Endothelial cell of umbilical vein (primary cell): ENCODE measurements around the gene SORCS1. TPM values are rescaled to one million over a fixed set of nuclear protein-coding genes. Genes with fewer than 3 reads are reported as not detected.

ENCODE experiments used
- BruUV-seq: library from RNA; stranded (reverse); fragments of 400-500 nt; replicated peaks from 2 replicates; lab custom pipeline; 2021; lab: Mats Ljungman, UMichigan
- CTCF ChIA-PET: fragments of 300-600, 350-600 bp; sonication (Branson Sonifier 250); formaldehyde crosslinking; loops from one replicate; lab custom pipeline; 2021; ENCODE audit warnings: antibody characterized with exemption, inconsistent platforms; lab: Charles Lee
- POLR2A ChIA-PET: fragments of 300-600, 350-600 bp; sonication (Branson Sonifier 250); formaldehyde crosslinking; loops from one replicate; lab custom pipeline; 2021; ENCODE audit warnings: antibody characterized with exemption, inconsistent platforms; lab: Charles Lee
- DNase-seq: peaks from one replicate; pipeline ENCODE4 v3.0.0-alpha.2; 2011; ENCODE audit warnings: low read depth, low spot score
- FAIRE-seq: peaks from 2 replicates; lab custom pipeline; 2011; peaks lifted over from hg19 to GRCh38; lab: Jason Lieb, UNC
- H2AFZ ChIP-seq: 2 replicates; pipeline ENCODE4 v1.6.0; 2012; ENCODE audit warnings: low read depth, low read length, control low read depth, inconsistent platforms
- H3K27ac ChIP-seq: 2 replicates; pipeline ENCODE4 v1.5.1; 2011; ENCODE audit warnings: low read depth, mild to moderate bottlenecking, control low read depth, low read length, moderate library complexity; ENCODE audit not compliant: insufficient read depth
- H3K27me3 ChIP-seq, 2 experiments: 2 replicates each; pipeline versions ENCODE4 v1.6.0 to v1.6.1; 2011; ENCODE audit warnings: low read length in 2 of 2, mixed read lengths in 1 of 2; ENCODE audit not compliant: control insufficient read depth in 2 of 2, insufficient read depth in 2 of 2
- H3K36me3 ChIP-seq, 2 experiments: 2 replicates in 1 of 2; 3 replicates in 1 of 2; pipeline ENCODE4 v1.5.1; 2011; ENCODE audit warnings: low read length in 2 of 2, mild to moderate bottlenecking in 1 of 2, moderate library complexity in 1 of 2; ENCODE audit not compliant: control insufficient read depth in 2 of 2, insufficient read depth in 2 of 2; ENCODE audit errors: extremely low read depth in 1 of 2
- H3K4me1 ChIP-seq: 3 replicates; pipeline ENCODE4 v1.5.1; 2011; ENCODE audit warnings: mild to moderate bottlenecking, low read length; ENCODE audit not compliant: control insufficient read depth, insufficient read depth; ENCODE audit errors: extremely low read depth
- H3K4me2 ChIP-seq: 2 replicates; pipeline ENCODE4 v1.6.1; 2011; ENCODE audit warnings: low read length, control low read depth, mixed read lengths; ENCODE audit not compliant: insufficient read depth
- H3K4me3 ChIP-seq, 3 experiments: fragments of 200-600 bp in 1 of 3; sonication (generic), shearing (Covaris generic) in 1 of 3; replicated peaks in 1 of 3; 2 replicates each; pipeline ENCODE4 v1.5.1; 2011 to 2016; ENCODE audit warnings: control low read depth in 3 of 3, low read length in 3 of 3, mild to moderate bottlenecking in 2 of 3, inconsistent platforms in 1 of 3, low read depth in 1 of 3, moderate library complexity in 1 of 3; ENCODE audit not compliant: insufficient read depth in 1 of 3
- H3K79me2 ChIP-seq: 2 replicates; pipeline ENCODE4 v1.6.0; 2012; ENCODE audit warnings: low read length, inconsistent platforms; ENCODE audit not compliant: control insufficient read depth, insufficient read depth
- H3K9ac ChIP-seq: replicated peaks from 2 replicates; pipeline ENCODE3; 2011; ENCODE audit warnings: low read length, control low read depth; ENCODE audit not compliant: insufficient read depth; ENCODE audit errors: extremely low read depth
- H3K9me1 ChIP-seq: replicated peaks from 3 replicates; pipeline ENCODE4 v1.6.0; 2011; ENCODE audit warnings: mild to moderate bottlenecking, low read length; ENCODE audit not compliant: control insufficient read depth, insufficient read depth; ENCODE audit errors: extremely low read depth
- H3K9me3 ChIP-seq: replicated peaks from 2 replicates; pipeline ENCODE4 v1.5.1; 2012; ENCODE audit warnings: low read length, inconsistent platforms; ENCODE audit not compliant: control insufficient read depth, insufficient read depth
- H4K20me1 ChIP-seq: replicated peaks from 2 replicates; pipeline ENCODE3; 2011; ENCODE audit warnings: mild to moderate bottlenecking, low read length; ENCODE audit not compliant: control insufficient read depth, insufficient read depth; ENCODE audit errors: extremely low read depth
- FOS ChIP-seq: IDR thresholded peaks from 2 replicates; pipeline ENCODE4 v1.6.1; 2011; ENCODE audit warnings: mild to moderate bottlenecking, low read length, moderate library complexity, borderline replicate concordance; ENCODE audit not compliant: insufficient read depth
- MAX ChIP-seq: IDR thresholded peaks from 2 replicates; pipeline ENCODE4 v1.6.1; 2011; ENCODE audit not compliant: insufficient read depth, insufficient read length
- dilution Hi-C: fragments of 300-500 bp; cut with MboI; formaldehyde crosslinking; loops from one replicate; pipeline ENCODE4 v1.15.0; 2019; ENCODE audit warnings: low sequenced_read_pairs; ENCODE audit not compliant: extremely low pct_ligation_motif_present
- intact Hi-C: fragments of 100-400 bp; cut with micrococcal nuclease; formaldehyde crosslinking; loops from one replicate; pipeline ENCODE4 v1.10.0; 2022
- polyA plus RNA-seq, 4 experiments: library from polyadenylated mRNA; depleted of rRNA in 3 of 4; stranded (reverse) in 3 of 4; unstranded in 1 of 4; fragments of >200 nt; gene quantifications; 2 replicates each; pipeline versions ENCODE4 v1.2.1 to v1.2.3, GENCODE V29; 2011 to 2012; ENCODE audit warnings: missing spikeins in 1 of 4
- total RNA-seq: library from RNA; stranded (reverse); gene quantifications from 2 replicates; pipeline ENCODE4 v1.2.3, GENCODE V29; 2021

SORCS1 gene
- total and polyA plus RNA-seq, 2 donors (not counting 3 experiments of a cell fraction or from before 2014, with no cell fraction given) = not detected

DNA sequence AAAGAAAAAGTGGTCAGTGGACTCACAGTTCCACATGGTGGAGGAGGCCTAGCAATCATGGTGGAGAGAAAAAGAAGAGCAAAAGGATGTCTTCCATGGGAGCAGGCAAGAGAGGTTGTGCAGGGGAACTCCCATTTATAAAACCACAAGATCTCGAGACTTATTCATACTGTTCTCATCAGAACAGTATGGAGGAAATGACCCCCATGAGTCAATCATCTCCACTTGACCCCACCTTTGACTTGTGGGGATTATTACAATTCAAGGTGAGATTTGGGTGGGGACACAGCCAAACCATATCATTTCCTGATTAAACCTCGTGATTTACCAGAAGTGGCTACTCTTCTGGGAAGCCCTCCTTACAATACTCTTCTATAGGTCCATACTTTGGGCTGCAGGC, 160.1 kb downstream of the SORCS1 start:
- H3K27ac ChIP-seq = no peak overlapping the region
- H3K9me3 ChIP-seq = peaks cover 2% of the 10 kb centered on the region
- no peaks in the 10 kb centered on the region for H3K36me3 ChIP-seq
- no peaks in the 10 kb centered on the region for H3K4me1 ChIP-seq
- H3K27me3 ChIP-seq = no peaks in the 10 kb centered on the region
- H3K9ac ChIP-seq = no peak overlapping the region
- no peaks in the 10 kb centered on the region for H4K20me1 ChIP-seq
- POLR2A ChIA-PET = no interaction called here
- CTCF ChIA-PET = no interaction called here
- H3K9me1 ChIP-seq = no peaks in the 10 kb centered on the region
- intact Hi-C loops (no loop called here), dilution Hi-C loops (no loop called here)
- H2AFZ ChIP-seq = no peak overlapping the region
- no peaks in the 10 kb centered on the region for H3K79me2 ChIP-seq
- DNase-seq = no peak
- no peak for TF ChIP-seq MAX
- no peak for FAIRE-seq
- no peak overlapping the region for H3K4me2 ChIP-seq
- no TSS peak for BruUV-seq
- H3K4me3 ChIP-seq = no peak overlapping the region

DNA sequence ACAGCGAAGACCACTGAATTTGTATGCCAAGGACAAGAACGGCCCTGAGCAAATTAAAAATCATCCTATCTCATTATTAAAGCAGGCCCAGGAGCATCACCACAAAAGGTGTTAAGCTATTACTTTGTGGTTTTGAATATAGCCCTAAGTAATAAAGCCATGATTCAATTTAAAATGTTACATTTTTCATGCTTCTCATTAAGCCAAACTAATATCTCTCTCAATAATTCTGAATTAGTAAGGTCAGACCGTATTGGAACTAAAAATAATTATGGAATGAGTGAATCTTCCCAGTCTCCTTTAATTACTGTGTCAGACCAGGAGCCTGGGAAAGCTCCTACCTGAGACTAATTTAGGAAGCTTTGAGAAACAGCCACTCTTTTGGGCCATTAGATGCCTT, 162.4 kb downstream of the SORCS1 start:
- Histone ChIP-seq H4K20me1 (no peaks in the 10 kb centered on the region), H3K9ac (no peak overlapping the region), H3K4me3 (no peak overlapping the region), H3K27ac (no peak overlapping the region), H3K27me3 (no peaks in the 10 kb centered on the region), H2AFZ (no peak overlapping the region), H3K36me3 (no peaks in the 10 kb centered on the region), H3K9me1 (no peaks in the 10 kb centered on the region), H3K79me2 (no peaks in the 10 kb centered on the region), H3K4me1 (no peaks in the 10 kb centered on the region), H3K9me3 (peaks cover 7% of the 10 kb centered on the region), H3K4me2 (no peak overlapping the region)
- FAIRE-seq = no peak
- DNase-seq = no peak
- intact Hi-C loops = no loop called here
- CTCF ChIA-PET = no interaction called here
- no TSS peak for BruUV-seq
- dilution Hi-C loops = no loop called here
- TF ChIP-seq FOS = no peak
- POLR2A ChIA-PET = no interaction called here
